Keratinocyte (primary cell): ENCODE data around the gene CRYBA2. TPM values are rescaled to one million over a fixed set of nuclear protein-coding genes. Genes with fewer than 3 reads are reported as not detected.

Experiments used
- DNase-seq: peaks from one replicate; pipeline ENCODE4 v3.0.0-alpha.2; 2011; ENCODE audit warnings: low read depth, missing footprints, low spot score
- FAIRE-seq: peaks from 2 replicates; lab custom pipeline; 2011; peaks lifted over from hg19 to GRCh38; lab: Jason Lieb, UNC
- H2AFZ ChIP-seq: 2 replicates; pipeline ENCODE4 v1.6.0; 2012; ENCODE audit warnings: low read length, control low read depth, inconsistent platforms; ENCODE audit not compliant: control insufficient read depth
- H3K27ac ChIP-seq: 2 replicates; pipeline ENCODE4 v1.5.1; 2011; ENCODE audit warnings: low read length; ENCODE audit not compliant: control insufficient read depth, insufficient read depth
- H3K27me3 ChIP-seq: 3 replicates; pipeline ENCODE4 v1.6.0; 2011; ENCODE audit warnings: low read length; ENCODE audit not compliant: control insufficient read depth, insufficient read depth; ENCODE audit errors: extremely low read depth
- H3K36me3 ChIP-seq, 2 experiments: 2 replicates in 1 of 2; 3 replicates in 1 of 2; pipeline ENCODE4 v1.5.1; 2011; ENCODE audit warnings: low read length in 2 of 2, mild to moderate bottlenecking in 1 of 2; ENCODE audit not compliant: control insufficient read depth in 2 of 2, insufficient read depth in 2 of 2; ENCODE audit errors: extremely low read depth in 1 of 2
- H3K4me1 ChIP-seq: 3 replicates; pipeline ENCODE4 v1.5.1; 2011; ENCODE audit warnings: low read length; ENCODE audit not compliant: control insufficient read depth, insufficient read depth; ENCODE audit errors: extremely low read depth
- H3K4me2 ChIP-seq: 3 replicates; pipeline ENCODE4 v1.6.0; 2011; ENCODE audit warnings: low read depth, low read length; ENCODE audit not compliant: control insufficient read depth, insufficient read depth; ENCODE audit errors: extremely low read depth
- H3K4me3 ChIP-seq, 3 experiments: fragments of 200-600 bp in 1 of 3; sonication (generic) in 1 of 3; 2 replicates in 2 of 3; 3 replicates in 1 of 3; pipeline ENCODE4 v1.5.1; 2011 to 2016; ENCODE audit warnings: low read length in 3 of 3, mild to moderate bottlenecking in 3 of 3, control low read depth in 2 of 3, inconsistent platforms in 1 of 3, low read depth in 1 of 3, mixed read lengths in 1 of 3, mixed run types in 1 of 3, moderate library complexity in 1 of 3; ENCODE audit not compliant: control insufficient read depth in 2 of 3, insufficient read depth in 2 of 3; ENCODE audit errors: extremely low read depth in 1 of 3
- H3K79me2 ChIP-seq: 2 replicates; pipeline ENCODE4 v1.6.0; 2012; ENCODE audit warnings: low read length; ENCODE audit not compliant: control insufficient read depth, insufficient read depth
- H3K9ac ChIP-seq: 3 replicates; pipeline ENCODE4 v1.6.0; 2011; ENCODE audit warnings: low read length; ENCODE audit not compliant: control insufficient read depth, insufficient read depth; ENCODE audit errors: extremely low read depth
- H3K9me1 ChIP-seq: 3 replicates; pipeline ENCODE4 v1.6.0; 2011; ENCODE audit warnings: low read length; ENCODE audit not compliant: control insufficient read depth, insufficient read depth; ENCODE audit errors: extremely low read depth
- H3K9me3 ChIP-seq: 2 replicates; pipeline ENCODE4 v1.5.1; 2012; ENCODE audit warnings: low read depth, low read length; ENCODE audit not compliant: control insufficient read depth
- H4K20me1 ChIP-seq: 3 replicates; pipeline ENCODE4 v1.6.0; 2011; ENCODE audit warnings: low read length; ENCODE audit not compliant: control insufficient read depth, insufficient read depth; ENCODE audit errors: extremely low read depth
- CTCF ChIP-seq, 3 experiments: IDR thresholded peaks in 1 of 3; conservative IDR thresholded peaks in 1 of 3; optimal IDR thresholded peaks in 1 of 3; 2 replicates in 2 of 3; 3 replicates in 1 of 3; pipeline versions ENCODE3 to v1.5.1; 2011; ENCODE audit warnings: low read length in 3 of 3, mild to moderate bottlenecking in 3 of 3, moderate library complexity in 2 of 3, control low read depth in 1 of 3, inconsistent platforms in 1 of 3; ENCODE audit not compliant: insufficient read depth in 2 of 3; ENCODE audit errors: extremely low read depth in 1 of 3
- EZH2 ChIP-seq: IDR thresholded peaks from one replicate; pipeline ENCODE4 v1.6.1; 2012; ENCODE audit warnings: inconsistent platforms, mild to moderate bottlenecking, low read length, moderate library complexity
- dilution Hi-C: fragments of 300-500 bp; cut with MboI; formaldehyde crosslinking; loops from one replicate; pipeline ENCODE4 v1.7.0; 2020; ENCODE audit warnings: low sequenced_read_pairs; ENCODE audit not compliant: extremely low pct_ligation_motif_present
- polyA plus RNA-seq, 5 experiments: library from polyadenylated mRNA; depleted of rRNA in 3 of 5; stranded (reverse) in 3 of 5; stranded (forward) in 1 of 5; unstranded in 1 of 5; fragments of >200 nt; gene quantifications; 1 replicate in 1 of 5; 2 replicates in 3 of 5; 3 replicates in 1 of 5; pipeline versions ENCODE4 v1.2.1 to v1.2.3, GENCODE V29; 2011 to 2012; ENCODE audit warnings: missing spikeins in 2 of 5, low read depth in 1 of 5, low replicate concordance in 1 of 5

Gene CRYBA2
- polyA plus RNA-seq, 1 donor (not counting 4 experiments of a cell fraction or from before 2014, with no cell fraction given): not detected

GRCh38 chr2:218999021-218999880, 6.0 kb upstream of the CRYBA2 start:
- Histone ChIP-seq H3K4me2 (no peak overlapping the region), H3K9me1 (no peaks in the 10 kb centered on the region), H3K4me1 (peaks cover 15% of the 10 kb centered on the region), H3K4me3 (no peak overlapping the region), H4K20me1 (peaks cover 4% of the 10 kb centered on the region), H3K27ac (no peak overlapping the region), H3K9me3 (no peaks in the 10 kb centered on the region), H3K27me3 (peaks cover 85% of the 10 kb centered on the region), H3K9ac (no peak overlapping the region), H3K36me3 (no peaks in the 10 kb centered on the region), H2AFZ (no peak overlapping the region), H3K79me2 (no peaks in the 10 kb centered on the region)
- no peak for DNase-seq
- FAIRE-seq: no peak
- dilution Hi-C loops: no loop called here
- TF ChIP-seq EZH2 (no peak), CTCF (optimal IDR thresholded peaks at IDR 0.05 in 1 of 3, IDR thresholded peaks at IDR 0.05 in 1 of 3, conservative IDR thresholded peaks at IDR 0.05 in 1 of 3; ENCODE audit: extremely low read depth in 1 of 3, insufficient read depth in 2 of 3, low read length in 3 of 3) (no peak)

GRCh38 chr2:218998414-218999002, 5.3 kb upstream of the CRYBA2 start:
- no peak overlapping the region for H3K27ac ChIP-seq
- H3K9me3 ChIP-seq: no peaks in the 10 kb centered on the region
- no peaks in the 10 kb centered on the region for H3K36me3 ChIP-seq
- H2AFZ ChIP-seq: no peak overlapping the region
- H3K79me2 ChIP-seq: no peaks in the 10 kb centered on the region
- peaks cover 22% of the 10 kb centered on the region for H3K4me1 ChIP-seq
- dilution Hi-C loops: no loop called here
- FAIRE-seq: no peak
- TF ChIP-seq CTCF (optimal IDR thresholded peaks at IDR 0.05 in 1 of 3, IDR thresholded peaks at IDR 0.05 in 1 of 3, conservative IDR thresholded peaks at IDR 0.05 in 1 of 3; ENCODE audit: extremely low read depth in 1 of 3, insufficient read depth in 2 of 3, low read length in 3 of 3) (no peak), EZH2 (no peak)
- no peak overlapping the region for H3K4me2 ChIP-seq
- peaks cover 4% of the 10 kb centered on the region for H4K20me1 ChIP-seq
- no peak for DNase-seq
- H3K9ac ChIP-seq: no peak overlapping the region
- no peaks in the 10 kb centered on the region for H3K9me1 ChIP-seq
- H3K27me3 ChIP-seq: peaks cover 85% of the 10 kb centered on the region
- H3K4me3 ChIP-seq: no peak overlapping the region
